Parathyroid adenoma (tissue), 2 donors: Measurements from ENCODE around the gene OARD1.

Experiments
- H2AFZ ChIP-seq: fragments of 300-600 bp; sonication (generic); one replicate; pipeline ENCODE4 v1.7.0; 2017; ENCODE audit warnings: antibody characterized with exemption, mild to moderate bottlenecking
- H3K27ac ChIP-seq: fragments of 300-600 bp; sonication (generic); one replicate; pipeline ENCODE4 v1.7.0; 2017
- H3K27me3 ChIP-seq: fragments of 300-600 bp; sonication (generic); one replicate; pipeline ENCODE4 v1.7.0; 2017; ENCODE audit warnings: low read length; ENCODE audit not compliant: control insufficient read depth, insufficient read depth
- H3K36me3 ChIP-seq: fragments of 300-600 bp; sonication (generic); one replicate; pipeline ENCODE4 v1.7.0; 2017; ENCODE audit warnings: low read length; ENCODE audit not compliant: control insufficient read depth, insufficient read depth
- H3K4me1 ChIP-seq: fragments of 300-600 bp; sonication (generic); one replicate; pipeline ENCODE4 v1.7.0; 2017; ENCODE audit warnings: control low read depth
- H3K4me2 ChIP-seq: fragments of 300-600 bp; sonication (generic); one replicate; pipeline ENCODE4 v1.7.0; 2017; ENCODE audit warnings: low read length
- H3K4me3 ChIP-seq: fragments of 300-600 bp; sonication (generic); one replicate; pipeline ENCODE4 v1.7.0; 2017; ENCODE audit warnings: low read depth, low read length
- H3K79me2 ChIP-seq: fragments of 300-600 bp; sonication (generic); one replicate; pipeline ENCODE4 v1.7.0; 2017; ENCODE audit warnings: control low read depth
- H3K9ac ChIP-seq: fragments of 300-600 bp; sonication (generic); one replicate; pipeline ENCODE4 v1.7.0; 2017; ENCODE audit warnings: mild to moderate bottlenecking
- H3K9me3 ChIP-seq: fragments of 300-600 bp; sonication (generic); one replicate; pipeline ENCODE4 v1.7.0; 2017; ENCODE audit warnings: low read length; ENCODE audit not compliant: control insufficient read depth
- CTCF ChIP-seq: fragments of 300-600 bp; sonication (generic); IDR thresholded peaks from one replicate; pipeline ENCODE4 v1.7.0; 2017; ENCODE audit warnings: antibody characterized with exemption, mild to moderate bottlenecking
- donor health status: primary hyperparathyroidism.

OARD1 gene

GRCh38 chr6:41083072-41083471 is 10.9 kb upstream of the OARD1 start:
- no peak overlapping the region for H3K9ac ChIP-seq
- no peaks in the 10 kb centered on the region for H3K27me3 ChIP-seq
- no peaks in the 10 kb centered on the region for H3K79me2 ChIP-seq
- no peak overlapping the region for H3K4me3 ChIP-seq
- no peak overlapping the region for H3K27ac ChIP-seq
- no peak for TF ChIP-seq CTCF
- H3K4me1 ChIP-seq = no peaks in the 10 kb centered on the region
- H3K9me3 ChIP-seq = no peaks in the 10 kb centered on the region
- no peaks in the 10 kb centered on the region for H3K36me3 ChIP-seq
- H2AFZ ChIP-seq = no peak overlapping the region
- no peak overlapping the region for H3K4me2 ChIP-seq

- no peak overlapping the region for H3K4me3 ChIP-seq
- H3K79me2 ChIP-seq = peaks cover 6% of the 10 kb centered on the region
- H3K9ac ChIP-seq = no peak overlapping the region
- H3K27me3 ChIP-seq = no peaks in the 10 kb centered on the region
- H3K36me3 ChIP-seq = no peaks in the 10 kb centered on the region
- TF ChIP-seq CTCF = no peak
- H3K9me3 ChIP-seq = no peaks in the 10 kb centered on the region
- H3K27ac ChIP-seq = no peak overlapping the region
- H3K4me2 ChIP-seq = no peak overlapping the region
- no peaks in the 10 kb centered on the region for H3K4me1 ChIP-seq
- H2AFZ ChIP-seq = no peak overlapping the region
These were observed 8.5 kb upstream of the OARD1 start for GRCh38 chr6:41080621-41081020.

- no peak overlapping the region for H3K9ac ChIP-seq
These were observed 6.9 kb upstream of the OARD1 start for GRCh38 chr6:41079080-41079479.

GRCh38 chr6:41078101-41078500 is 5.9 kb upstream of the OARD1 start:
- peaks cover 8% of the 10 kb centered on the region for H3K79me2 ChIP-seq
- H3K4me2 ChIP-seq = no peak overlapping the region
- H3K4me1 ChIP-seq = peaks cover 6% of the 10 kb centered on the region
- no peak overlapping the region for H3K27ac ChIP-seq
- no peak for TF ChIP-seq CTCF
- no peaks in the 10 kb centered on the region for H3K36me3 ChIP-seq
- H3K9ac ChIP-seq = no peak overlapping the region
- H3K9me3 ChIP-seq = no peaks in the 10 kb centered on the region
- H2AFZ ChIP-seq = no peak overlapping the region
- H3K27me3 ChIP-seq = no peaks in the 10 kb centered on the region
- no peak overlapping the region for H3K4me3 ChIP-seq

More at GRCh38 chr6:41079080-41079479, 6.9 kb upstream of the OARD1 start:
- no peak overlapping the region for H3K27ac ChIP-seq
- peaks cover 8% of the 10 kb centered on the region for H3K79me2 ChIP-seq
- no peaks in the 10 kb centered on the region for H3K27me3 ChIP-seq
- H3K4me1 ChIP-seq = peaks cover 5% of the 10 kb centered on the region
- H3K36me3 ChIP-seq = no peaks in the 10 kb centered on the region
- no peak for TF ChIP-seq CTCF
- H3K9me3 ChIP-seq = no peaks in the 10 kb centered on the region
- H2AFZ ChIP-seq = no peak overlapping the region
- no peak overlapping the region for H3K4me2 ChIP-seq
- no peak overlapping the region for H3K4me3 ChIP-seq

- Histone ChIP-seq H3K36me3 (no peaks in the 10 kb centered on the region), H3K4me1 (peaks cover 6% of the 10 kb centered on the region), H3K4me3 (no peak overlapping the region), H2AFZ (no peak overlapping the region), H3K79me2 (peaks cover 8% of the 10 kb centered on the region), H3K27me3 (no peaks in the 10 kb centered on the region), H3K4me2 (no peak overlapping the region), H3K27ac (no peak overlapping the region), H3K9me3 (no peaks in the 10 kb centered on the region), H3K9ac (no peak overlapping the region)
- TF ChIP-seq CTCF = no peak
These were observed 5.4 kb upstream of the OARD1 start for GRCh38 chr6:41077536-41077935.
